Measurements from ENCODE around the gene SUSD3.

DNA sequence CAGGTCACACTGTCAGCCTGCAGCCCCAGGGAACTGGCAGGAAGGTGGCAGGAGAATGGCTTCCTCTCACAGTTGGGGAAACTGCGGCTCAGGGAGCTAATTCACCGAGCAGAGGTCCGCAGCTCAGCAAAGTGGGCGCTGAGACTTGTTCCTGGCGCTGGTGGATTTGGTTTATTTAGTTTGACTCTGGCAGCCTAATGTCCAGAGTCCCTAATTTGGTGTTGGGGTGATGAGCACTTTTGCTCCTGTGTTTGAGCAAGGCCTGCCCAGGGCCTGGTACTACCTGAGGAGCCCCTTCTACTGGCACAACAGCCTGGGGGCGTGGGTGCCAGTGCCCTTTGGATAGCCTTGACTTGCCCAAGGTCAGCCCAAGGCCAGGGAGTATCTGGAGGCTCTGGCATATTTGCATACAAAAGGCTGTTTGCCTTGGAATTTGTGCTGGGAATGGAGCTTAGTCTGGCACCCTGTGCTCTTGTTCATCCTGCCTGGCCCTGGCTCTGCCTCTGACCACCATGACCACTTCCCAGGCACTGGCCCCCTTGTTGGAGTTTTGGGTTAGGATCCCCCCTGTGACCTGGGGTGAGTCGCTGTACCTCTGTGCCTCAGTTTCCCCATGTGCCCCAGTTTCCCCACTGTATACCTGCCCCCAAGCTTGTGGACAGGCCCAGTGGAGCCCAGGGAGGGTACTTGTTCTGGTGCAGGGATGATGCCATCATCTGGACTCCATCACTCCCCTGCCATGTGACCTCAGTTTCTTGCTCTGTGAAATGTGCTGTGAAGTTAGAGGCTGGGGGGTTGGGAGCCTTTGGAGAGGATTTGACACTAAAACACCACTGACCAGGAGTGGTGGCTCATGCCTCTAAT, 1.4 kb downstream of the SUSD3 start:
- TF ChIP-seq, protein P1, sequence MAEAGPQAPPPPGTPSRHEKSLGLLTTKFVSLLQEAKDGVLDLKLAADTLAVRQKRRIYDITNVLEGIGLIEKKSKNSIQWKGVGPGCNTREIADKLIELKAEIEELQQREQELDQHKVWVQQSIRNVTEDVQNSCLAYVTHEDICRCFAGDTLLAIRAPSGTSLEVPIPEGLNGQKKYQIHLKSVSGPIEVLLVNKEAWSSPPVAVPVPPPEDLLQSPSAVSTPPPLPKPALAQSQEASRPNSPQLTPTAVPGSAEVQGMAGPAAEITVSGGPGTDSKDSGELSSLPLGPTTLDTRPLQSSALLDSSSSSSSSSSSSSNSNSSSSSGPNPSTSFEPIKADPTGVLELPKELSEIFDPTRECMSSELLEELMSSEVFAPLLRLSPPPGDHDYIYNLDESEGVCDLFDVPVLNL (CRISPR knock-in tag; IDR thresholded peaks at IDR 0.05; ENCODE audit: borderline replicate concordance, low read depth): no peak
- no peak for TF ChIP-seq CTCF (IDR thresholded peaks at IDR 0.05)
- TF ChIP-seq ELF4 (CRISPR knock-in tag; IDR thresholded peaks at IDR 0.05; ENCODE audit: low read depth): no peak
- TF ChIP-seq JUN (CRISPR knock-in tag; IDR thresholded peaks at IDR 0.05): no peak
- TF ChIP-seq IRF1 (CRISPR knock-in tag; IDR thresholded peaks at IDR 0.05): no peak
- no peak for TF ChIP-seq CREB1 (CRISPR knock-in tag; IDR thresholded peaks at IDR 0.05)
- TF ChIP-seq PRDM15 (CRISPR knock-in tag; IDR thresholded peaks at IDR 0.05): no peak
- TF ChIP-seq HMGA2 (CRISPR knock-in tag; IDR thresholded peaks at IDR 0.05): no peak
- TF ChIP-seq JAZF1 (CRISPR knock-in tag; IDR thresholded peaks at IDR 0.05): no peak
